ENCODE data around the gene GABRG3.

GABRG3 gene

DNA sequence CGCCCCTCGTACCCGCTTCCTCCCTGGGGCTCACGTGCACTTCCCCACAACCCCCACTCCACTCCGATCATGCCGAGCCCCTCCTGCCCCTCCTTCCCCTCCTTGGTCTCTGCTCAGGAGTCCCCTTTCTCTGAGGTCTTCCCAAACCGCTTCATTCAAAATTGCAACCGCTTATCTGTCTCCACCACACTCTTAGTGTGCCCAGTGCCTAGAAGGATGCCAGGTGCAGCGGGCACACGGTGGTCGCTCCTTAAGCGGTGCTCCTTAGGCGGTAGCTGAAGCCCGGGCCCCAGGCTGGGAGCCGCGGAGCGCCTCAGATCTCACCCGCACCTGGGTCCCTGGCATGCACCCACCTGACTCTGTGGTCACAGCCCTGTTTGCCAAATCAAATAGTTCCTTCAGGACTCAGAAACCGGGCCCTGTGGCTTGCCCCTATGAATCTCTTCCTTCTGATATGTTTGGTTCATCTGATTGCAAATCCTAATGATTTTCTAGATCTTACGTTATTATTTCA is 603.6 kb downstream of the GABRG3 start:
- Histone ChIP-seq H3K27me3 (ENCODE audit: insufficient read depth, insufficient read length) (no peaks in the 10 kb centered on the region), H3K36me3 (ENCODE audit: insufficient read depth, insufficient read length, low read length) (no peaks in the 10 kb centered on the region), H3K9ac (ENCODE audit: insufficient read length, low read depth) (no peak overlapping the region), H3K4me3 (ENCODE audit: insufficient read length, low read depth) (no peak overlapping the region), H3K4me1 (ENCODE audit: insufficient read depth, insufficient read length) (no peaks in the 10 kb centered on the region), H3K9me3 (ENCODE audit: insufficient read depth, low read length) (no peaks in the 10 kb centered on the region)
- DNase-seq (ENCODE audit: low read depth, low spot score), result no peak
- TF ChIP-seq ZNF274 (IDR thresholded peaks at IDR 0.05; ENCODE audit: low read depth, low read length) (no peak), SUZ12 (IDR thresholded peaks at IDR 0.05; ENCODE audit: extremely low read depth, insufficient read depth, insufficient read length) (no peak), YY1 (IDR thresholded peaks at IDR 0.05; ENCODE audit: insufficient read depth, insufficient read length) (no peak)

DNA sequence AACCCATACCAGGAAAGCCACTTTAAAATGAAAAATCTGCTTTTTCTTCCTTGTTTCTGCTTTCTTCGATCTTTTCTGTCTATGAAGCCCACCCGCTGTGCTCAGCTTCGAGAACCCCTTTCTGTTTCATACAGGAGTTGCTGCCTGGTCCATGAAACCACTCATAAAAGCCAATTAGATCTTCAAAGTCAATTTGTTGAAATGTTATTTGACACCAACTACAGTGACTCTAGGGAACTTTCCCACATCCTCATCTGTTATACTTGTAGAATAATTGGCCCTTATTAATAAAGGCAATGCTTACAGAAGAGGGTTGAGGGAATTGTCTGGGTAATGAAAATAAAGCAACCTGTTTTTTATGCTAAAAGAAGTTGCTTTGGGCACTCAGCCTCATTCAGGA is 604.5 kb downstream of the GABRG3 start:
- no peak overlapping the region for H3K9ac ChIP-seq (ENCODE audit: insufficient read length, low read depth)
- H3K27me3 ChIP-seq (ENCODE audit: insufficient read depth, insufficient read length), result no peaks in the 10 kb centered on the region
- no peaks in the 10 kb centered on the region for H3K9me3 ChIP-seq (ENCODE audit: insufficient read depth, low read length)
- TF ChIP-seq SUZ12 (IDR thresholded peaks at IDR 0.05; ENCODE audit: extremely low read depth, insufficient read depth, insufficient read length) (no peak), YY1 (IDR thresholded peaks at IDR 0.05; ENCODE audit: insufficient read depth, insufficient read length) (no peak), ZNF274 (IDR thresholded peaks at IDR 0.05; ENCODE audit: low read depth, low read length) (no peak)
- H3K4me3 ChIP-seq (ENCODE audit: insufficient read length, low read depth), result no peak overlapping the region
- H3K4me1 ChIP-seq (ENCODE audit: insufficient read depth, insufficient read length), result no peaks in the 10 kb centered on the region
- DNase-seq (ENCODE audit: low read depth, low spot score), result no peak
- H3K36me3 ChIP-seq (ENCODE audit: insufficient read depth, insufficient read length, low read length), result no peaks in the 10 kb centered on the region

DNA sequence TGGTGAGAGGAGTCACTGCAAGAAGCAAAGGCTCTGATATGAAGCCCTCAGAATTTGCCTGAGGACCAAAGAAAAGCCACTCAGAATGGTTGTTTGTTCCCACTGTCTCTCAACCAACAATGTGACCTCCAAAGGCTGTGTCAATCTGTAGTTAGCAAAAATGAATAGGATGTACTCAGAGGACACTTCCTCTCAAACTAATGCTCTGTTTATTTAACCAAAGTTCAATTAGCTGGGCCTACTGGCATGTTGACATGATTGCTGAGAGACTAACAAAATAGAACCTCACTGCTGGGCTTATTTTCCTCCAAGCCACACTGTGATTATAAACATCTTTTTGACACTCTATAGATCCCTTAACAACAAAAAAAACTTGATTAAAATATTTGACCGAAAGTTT is 605.6 kb downstream of the GABRG3 start:
- no peaks in the 10 kb centered on the region for H3K36me3 ChIP-seq (ENCODE audit: insufficient read depth, insufficient read length, low read length)
- no peak overlapping the region for H3K4me3 ChIP-seq (ENCODE audit: insufficient read length, low read depth)
- DNase-seq (ENCODE audit: low read depth, low spot score), result no peak
- no peaks in the 10 kb centered on the region for H3K4me1 ChIP-seq (ENCODE audit: insufficient read depth, insufficient read length)
- no peaks in the 10 kb centered on the region for H3K9me3 ChIP-seq (ENCODE audit: insufficient read depth, low read length)
- TF ChIP-seq SUZ12 (IDR thresholded peaks at IDR 0.05; ENCODE audit: extremely low read depth, insufficient read depth, insufficient read length), result no peak
- TF ChIP-seq YY1 (IDR thresholded peaks at IDR 0.05; ENCODE audit: insufficient read depth, insufficient read length), result no peak
- no peak for TF ChIP-seq ZNF274 (IDR thresholded peaks at IDR 0.05; ENCODE audit: low read depth, low read length)
- no peak overlapping the region for H3K9ac ChIP-seq (ENCODE audit: insufficient read length, low read depth)
- H3K27me3 ChIP-seq (ENCODE audit: insufficient read depth, insufficient read length), result no peaks in the 10 kb centered on the region

DNA sequence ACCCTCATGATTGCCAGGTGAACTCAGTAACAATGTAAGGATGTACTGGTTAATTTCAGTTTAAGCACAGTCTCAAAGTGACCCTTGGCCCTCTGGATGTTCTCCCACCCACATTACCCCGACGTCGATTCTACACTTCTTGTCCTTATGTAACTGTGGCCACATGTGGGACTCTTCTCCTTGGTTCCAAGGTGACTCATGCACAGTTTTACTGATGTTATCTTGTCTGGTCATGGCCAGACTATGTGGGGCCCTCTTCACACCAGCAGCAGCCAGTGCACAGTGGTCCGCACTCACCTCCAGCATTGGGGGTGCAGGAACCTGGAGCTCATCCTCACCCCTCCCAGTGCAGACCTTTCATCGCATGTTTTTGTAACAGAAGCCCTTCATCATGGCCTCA is 608.8 kb downstream of the GABRG3 start:
- Histone ChIP-seq H3K36me3 (ENCODE audit: insufficient read depth, insufficient read length, low read length) (no peaks in the 10 kb centered on the region), H3K4me3 (ENCODE audit: insufficient read length, low read depth) (no peak overlapping the region), H3K27me3 (ENCODE audit: insufficient read depth, insufficient read length) (no peaks in the 10 kb centered on the region), H3K4me1 (ENCODE audit: insufficient read depth, insufficient read length) (no peaks in the 10 kb centered on the region), H3K9me3 (ENCODE audit: insufficient read depth, low read length) (no peaks in the 10 kb centered on the region), H3K9ac (ENCODE audit: insufficient read length, low read depth) (no peak overlapping the region)
- TF ChIP-seq YY1 (IDR thresholded peaks at IDR 0.05; ENCODE audit: insufficient read depth, insufficient read length) (no peak), ZNF274 (IDR thresholded peaks at IDR 0.05; ENCODE audit: low read depth, low read length) (no peak), SUZ12 (IDR thresholded peaks at IDR 0.05; ENCODE audit: extremely low read depth, insufficient read depth, insufficient read length) (no peak)
- DNase-seq (ENCODE audit: low read depth, low spot score), result no peak

DNA sequence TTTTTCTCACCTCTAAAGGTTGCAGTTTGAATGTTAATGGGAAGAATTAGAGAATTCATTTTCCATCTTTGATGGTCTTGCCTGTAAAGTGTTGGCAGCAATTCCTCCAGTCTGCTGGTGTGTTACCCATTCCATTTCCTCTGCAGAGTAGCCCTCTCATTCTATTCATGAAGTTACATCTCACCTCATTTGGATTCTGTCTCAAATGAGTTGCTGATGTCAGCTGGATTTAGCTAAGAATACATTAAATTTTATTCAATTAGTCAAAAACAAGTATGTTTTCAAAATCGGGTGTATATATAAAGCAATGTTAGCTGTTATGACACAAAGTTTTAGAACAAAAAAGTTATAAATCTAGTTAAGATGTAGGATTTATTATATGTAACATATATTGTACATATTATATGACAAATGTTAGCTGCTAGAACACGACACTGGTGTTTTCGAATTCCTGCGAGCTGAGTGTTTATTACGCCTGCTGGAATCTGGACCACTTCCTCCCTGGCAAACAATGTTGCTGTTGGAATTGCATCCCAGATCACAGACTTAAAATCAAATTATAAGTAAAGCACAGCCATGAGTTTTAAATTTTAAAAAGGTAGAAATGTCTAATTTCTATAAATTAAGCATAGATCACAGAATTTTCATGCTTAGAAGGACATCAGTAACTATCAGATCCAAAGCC is 611.9 kb downstream of the GABRG3 start:
- no peak for DNase-seq (ENCODE audit: low read depth, low spot score)
- H3K9me3 ChIP-seq (ENCODE audit: insufficient read depth, low read length), result no peaks in the 10 kb centered on the region
- H3K27me3 ChIP-seq (ENCODE audit: insufficient read depth, insufficient read length), result no peaks in the 10 kb centered on the region
- TF ChIP-seq YY1 (IDR thresholded peaks at IDR 0.05; ENCODE audit: insufficient read depth, insufficient read length), result no peak
- H3K4me1 ChIP-seq (ENCODE audit: insufficient read depth, insufficient read length), result no peaks in the 10 kb centered on the region
- no peak overlapping the region for H3K4me3 ChIP-seq (ENCODE audit: insufficient read length, low read depth)
- H3K9ac ChIP-seq (ENCODE audit: insufficient read length, low read depth), result no peak overlapping the region
- H3K36me3 ChIP-seq (ENCODE audit: insufficient read depth, insufficient read length, low read length), result no peaks in the 10 kb centered on the region

DNA sequence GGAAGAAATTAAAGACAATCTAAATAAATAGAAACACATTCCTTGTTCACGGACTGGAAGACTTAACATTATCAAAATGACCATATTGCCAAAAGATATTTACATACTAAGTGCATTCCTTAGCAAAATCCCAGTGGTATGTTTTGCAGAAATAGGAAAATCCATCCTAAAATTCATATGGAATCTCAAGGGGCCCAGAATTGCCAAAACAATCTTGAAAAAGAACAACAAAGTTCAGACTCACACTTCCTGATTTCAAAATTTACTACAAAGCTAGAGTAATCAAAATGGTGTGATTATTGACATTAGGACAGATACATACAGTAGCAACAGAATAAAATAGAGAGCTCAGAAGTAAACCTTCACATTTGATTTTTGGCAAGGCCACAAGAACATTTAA is 612.7 kb downstream of the GABRG3 start:
- DNase-seq (ENCODE audit: low read depth, low spot score), result no peak
- Histone ChIP-seq H3K4me1 (ENCODE audit: insufficient read depth, insufficient read length) (no peaks in the 10 kb centered on the region), H3K27me3 (ENCODE audit: insufficient read depth, insufficient read length) (no peaks in the 10 kb centered on the region), H3K9me3 (ENCODE audit: insufficient read depth, low read length) (no peaks in the 10 kb centered on the region), H3K36me3 (ENCODE audit: insufficient read depth, insufficient read length, low read length) (no peaks in the 10 kb centered on the region), H3K4me3 (ENCODE audit: insufficient read length, low read depth) (no peak overlapping the region), H3K9ac (ENCODE audit: insufficient read length, low read depth) (no peak overlapping the region)
- TF ChIP-seq ZNF274 (IDR thresholded peaks at IDR 0.05; ENCODE audit: low read depth, low read length) (no peak), SUZ12 (IDR thresholded peaks at IDR 0.05; ENCODE audit: extremely low read depth, insufficient read depth, insufficient read length) (no peak), YY1 (IDR thresholded peaks at IDR 0.05; ENCODE audit: insufficient read depth, insufficient read length) (no peak)

DNA sequence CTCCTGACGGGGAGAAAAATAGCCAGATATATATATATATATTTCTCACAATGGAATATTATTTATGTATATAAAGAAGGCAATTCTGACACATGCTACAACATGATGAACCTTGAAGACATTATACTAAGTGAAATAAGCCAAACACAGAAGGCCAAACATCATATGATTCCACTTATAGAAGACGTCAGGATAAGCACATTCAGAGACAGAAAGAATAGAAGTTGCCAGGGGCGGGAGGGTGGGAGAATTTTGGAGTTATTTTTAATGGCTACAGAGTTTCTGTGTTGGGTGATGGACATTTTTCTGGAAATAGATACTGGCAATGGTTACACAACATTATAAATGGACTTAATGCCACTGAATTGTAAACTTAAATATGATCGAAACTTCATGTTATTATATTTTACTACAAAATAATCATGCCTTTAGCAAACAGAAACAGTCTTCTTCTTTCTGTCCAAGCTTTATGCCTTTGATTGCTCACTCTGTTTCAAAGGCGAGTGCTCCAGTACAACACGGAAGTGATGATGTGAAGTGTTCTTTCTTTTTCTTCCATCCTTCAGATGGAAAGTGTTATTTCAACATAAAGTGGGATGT is 614.2 kb downstream of the GABRG3 start:
- no peak for DNase-seq (ENCODE audit: low read depth, low spot score)
- H3K27me3 ChIP-seq (ENCODE audit: insufficient read depth, insufficient read length), result no peaks in the 10 kb centered on the region
- no peak overlapping the region for H3K4me3 ChIP-seq (ENCODE audit: insufficient read length, low read depth)
- H3K9ac ChIP-seq (ENCODE audit: insufficient read length, low read depth), result no peak overlapping the region
- H3K9me3 ChIP-seq (ENCODE audit: insufficient read depth, low read length), result no peaks in the 10 kb centered on the region
- no peaks in the 10 kb centered on the region for H3K36me3 ChIP-seq (ENCODE audit: insufficient read depth, insufficient read length, low read length)
- TF ChIP-seq SUZ12 (IDR thresholded peaks at IDR 0.05; ENCODE audit: extremely low read depth, insufficient read depth, insufficient read length) (no peak), ZNF274 (IDR thresholded peaks at IDR 0.05; ENCODE audit: low read depth, low read length) (no peak)
- H3K4me1 ChIP-seq (ENCODE audit: insufficient read depth, insufficient read length), result no peaks in the 10 kb centered on the region
